Activated effector memory CD4-positive, alpha-beta T cell treated with Interleukin-2 at 50 U/mL for 16 hours (primary cell): ENCODE measurements around the gene KCNQ4.

Source experiments
- DNase-seq: peaks from one replicate; pipeline ENCODE4 v3.0.0-alpha.2; 2020

Gene KCNQ4

GRCh38 chr1:40844079-40844478 is 60.5 kb downstream of the KCNQ4 start:
- no peak for DNase-seq

GRCh38 chr1:40844887-40845878 is 61.6 kb downstream of the KCNQ4 start:
- DNase-seq = no peak

- no peak for DNase-seq
These were observed 62.3 kb downstream of the KCNQ4 start for GRCh38 chr1:40845895-40846294.

GRCh38 chr1:40847023-40847745 is 63.6 kb downstream of the KCNQ4 start:
- no peak for DNase-seq

- no peak for DNase-seq
These were observed 65.1 kb downstream of the KCNQ4 start for GRCh38 chr1:40848530-40849189.

- DNase-seq = peak; percentile 66
These were observed 66.4 kb downstream of the KCNQ4 start for GRCh38 chr1:40849801-40850592.

- DNase-seq = no peak
These were observed 68.1 kb downstream of the KCNQ4 start for GRCh38 chr1:40851643-40852042.

- no peak for DNase-seq
These were observed 69.7 kb downstream of the KCNQ4 start for GRCh38 chr1:40853113-40853884.

GRCh38 chr1:40853885-40854170 is 70.2 kb downstream of the KCNQ4 start:
- no peak for DNase-seq

GRCh38 chr1:40855513-40855912 is 71.9 kb downstream of the KCNQ4 start:
- no peak for DNase-seq

- DNase-seq = no peak
These were observed 72.5 kb downstream of the KCNQ4 start for GRCh38 chr1:40856116-40856515.

GRCh38 chr1:40856656-40857302 is 73.2 kb downstream of the KCNQ4 start:
- DNase-seq = no peak

GRCh38 chr1:40857737-40858136 is 74.2 kb downstream of the KCNQ4 start:
- no peak for DNase-seq

GRCh38 chr1:40858856-40859416 is 75.3 kb downstream of the KCNQ4 start:
- no peak for DNase-seq

- no peak for DNase-seq
These were observed 77.2 kb downstream of the KCNQ4 start for GRCh38 chr1:40860706-40861223.

GRCh38 chr1:40861224-40862003 is 77.8 kb downstream of the KCNQ4 start:
- peak; percentile 12 for DNase-seq

- peak; percentile 96 for DNase-seq
These were observed 78.6 kb downstream of the KCNQ4 start, which contains the start of gene CITED4 for GRCh38 chr1:40862008-40862863. Gene CITED4, minus strand, starts transcription at chr1:40862363. Its CDS starts 236 bp downstream, at chr1:40862127.

GRCh38 chr1:40868051-40868723 is 84.6 kb downstream of the KCNQ4 start:
- DNase-seq = no peak
